COR-L47 (cell line): Measurements from ENCODE around the gene SPECC1.
"Not testable (repeated sequence)": the region's sequence is repeated elsewhere in the genome, so short reads cannot be mapped to it uniquely, and the experiment has no call there.

ENCODE experiments used
- DNase-seq: peaks from one replicate; lab custom pipeline; 2025; lab: John Stamatoyannopoulos, UW

SPECC1 gene

DNA sequence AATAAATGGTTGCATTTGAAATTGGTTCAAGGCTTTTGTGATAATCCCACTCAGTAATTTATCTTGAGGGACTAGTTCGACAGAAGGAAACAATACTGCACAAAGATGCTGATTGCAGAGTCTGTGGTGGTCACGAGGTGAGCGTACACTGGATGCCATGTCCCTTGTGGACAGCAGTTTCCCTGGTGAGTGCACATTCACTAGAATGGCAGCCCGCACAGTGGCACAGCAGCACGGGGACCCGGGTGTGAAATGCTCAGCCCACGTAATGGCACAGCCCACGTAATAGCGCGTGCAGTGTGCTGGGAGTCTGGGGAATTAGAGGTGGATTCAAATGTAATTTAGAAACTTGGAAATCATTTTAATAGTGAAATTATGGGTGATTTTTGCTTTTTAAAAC, 304.1 kb downstream of the SPECC1 start:
- DNase-seq, result no peak

DNA sequence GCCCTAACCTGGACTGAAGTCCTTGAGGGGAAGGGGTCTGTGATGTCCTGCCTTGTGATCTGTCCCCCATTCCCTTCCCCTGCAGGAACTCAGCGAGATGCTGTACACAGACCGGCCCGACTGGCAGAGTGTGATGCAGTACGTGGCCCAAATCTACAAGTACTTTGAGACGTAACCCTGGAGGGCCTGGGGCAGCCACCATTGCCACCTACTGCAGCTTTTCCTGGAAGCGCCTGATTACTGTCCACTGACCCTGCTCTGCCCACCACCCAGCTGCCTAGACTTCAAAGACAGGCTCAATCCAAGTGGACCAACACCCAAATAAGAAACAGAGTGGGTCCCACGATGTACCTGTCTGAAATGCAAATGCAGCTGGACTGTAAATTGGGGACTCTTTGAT, 304.7 kb downstream of the SPECC1 start:
- no peak for DNase-seq

DNA sequence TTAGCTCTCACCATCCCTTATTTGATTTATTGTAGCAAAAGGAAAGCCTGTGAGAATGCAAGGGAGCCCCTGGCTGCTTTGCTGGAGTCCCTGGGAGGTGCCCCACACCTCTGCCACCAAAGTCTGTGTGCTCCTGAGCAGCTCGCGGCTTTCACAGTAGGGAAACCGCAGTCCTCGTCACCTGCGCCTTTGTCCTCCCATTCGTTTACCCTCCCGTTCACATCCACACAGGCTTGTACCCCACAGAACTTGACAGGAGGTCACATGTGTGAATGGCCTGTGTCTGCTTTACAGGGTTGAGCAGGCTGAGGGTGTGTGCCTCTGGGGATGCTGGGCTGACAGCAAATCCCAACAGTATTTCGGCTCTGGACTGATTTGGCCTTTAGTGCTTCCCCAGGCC, 305.7 kb downstream of the SPECC1 start:
- DNase-seq, result no peak

DNA sequence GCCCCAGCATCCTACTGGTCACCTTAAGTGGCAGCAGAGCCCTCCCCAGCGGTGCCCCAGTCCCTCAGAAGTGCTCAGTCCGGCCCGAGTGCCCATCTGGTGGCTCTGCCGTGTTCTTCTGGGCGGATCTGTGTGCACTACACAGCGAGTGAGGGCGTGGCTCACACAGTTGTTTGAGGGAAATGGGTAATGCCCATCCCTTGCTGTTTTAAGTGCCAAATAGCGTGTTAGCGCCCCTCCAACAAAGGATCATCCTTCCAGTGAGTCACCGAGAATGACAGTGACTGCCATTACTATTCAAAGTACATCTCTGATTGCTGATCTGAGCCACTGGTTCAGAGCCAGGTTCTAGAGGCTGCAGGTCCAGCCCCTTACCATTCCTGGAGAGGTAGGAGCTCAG, 306.2 kb downstream of the SPECC1 start:
- DNase-seq, result no peak

DNA sequence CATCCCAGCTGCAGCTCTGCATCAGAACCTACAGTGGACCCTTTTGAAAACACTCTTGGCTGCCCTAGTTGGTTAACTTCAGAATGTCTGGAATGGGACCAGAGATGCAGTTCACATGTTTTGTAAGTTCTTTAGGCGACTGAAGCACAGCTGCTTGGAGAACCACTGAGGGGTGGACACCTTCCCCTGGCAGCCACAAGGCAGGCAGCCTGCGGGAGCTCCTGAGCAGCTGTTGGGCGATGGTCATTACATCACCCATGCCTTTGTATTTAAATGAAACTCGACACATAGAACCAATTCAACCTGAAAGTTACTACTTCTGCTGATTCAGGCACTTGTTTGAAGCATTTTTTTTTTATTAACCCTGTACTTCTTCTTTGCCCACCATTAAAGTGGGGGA, 306.7 kb downstream of the SPECC1 start:
- DNase-seq, result no peak

DNA sequence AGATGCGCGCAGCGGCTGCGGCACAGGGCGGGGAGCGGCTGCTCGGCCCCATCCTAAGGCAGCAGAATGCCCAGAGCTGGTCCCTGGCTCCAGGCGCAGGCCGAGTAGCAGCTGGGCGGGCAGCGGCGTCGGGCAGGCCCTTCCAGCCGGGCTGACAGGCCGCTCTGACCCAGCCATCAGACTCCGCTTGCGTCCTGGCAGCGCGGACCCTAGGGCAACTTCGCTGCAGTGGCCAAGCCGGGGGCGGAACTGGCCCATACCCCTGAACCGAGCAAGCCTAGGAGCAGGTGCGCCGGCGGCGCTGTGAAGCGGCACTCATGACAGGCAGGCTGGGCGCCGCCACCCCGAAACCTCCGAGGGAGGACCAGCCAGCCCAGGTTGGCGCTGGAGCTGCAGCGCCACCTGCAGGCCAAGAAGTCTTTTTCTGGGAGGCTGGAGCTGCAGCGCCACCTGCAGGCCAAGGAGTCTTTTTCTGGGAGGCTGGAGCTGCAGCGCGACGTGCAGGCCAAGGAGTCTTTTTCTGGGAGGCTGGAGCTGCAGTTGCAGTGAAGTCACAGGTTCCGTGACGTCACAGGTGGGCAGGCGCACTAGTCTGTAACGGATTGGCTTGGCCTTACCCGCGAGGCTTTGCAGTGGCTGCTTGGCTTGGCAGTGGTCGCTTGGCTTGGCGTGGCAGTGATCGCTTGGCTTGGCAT, 311.5 kb downstream of the SPECC1 start:
- DNase-seq, result peak; percentile 11

DNA sequence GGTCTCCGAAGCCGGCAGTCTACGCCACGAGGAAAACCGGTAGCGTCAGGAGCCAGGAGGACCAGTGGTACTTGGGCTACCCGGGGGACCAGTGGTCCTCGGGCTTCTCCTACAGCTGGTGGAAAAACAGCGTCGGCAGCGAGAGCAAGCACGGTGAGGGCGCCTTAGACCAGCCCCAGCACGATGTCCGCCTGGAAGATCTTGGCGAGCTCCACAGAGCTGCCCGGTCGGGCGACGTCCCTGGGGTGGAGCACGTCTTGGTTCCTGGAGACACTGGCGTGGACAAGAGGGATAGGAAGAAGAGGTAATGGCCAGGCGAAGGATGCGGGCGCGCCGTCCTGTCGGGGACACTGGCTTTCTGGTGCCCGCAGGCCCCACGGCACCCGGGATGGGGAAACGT, 312.2 kb downstream of the SPECC1 start:
- not testable (repeated sequence) for DNase-seq

DNA sequence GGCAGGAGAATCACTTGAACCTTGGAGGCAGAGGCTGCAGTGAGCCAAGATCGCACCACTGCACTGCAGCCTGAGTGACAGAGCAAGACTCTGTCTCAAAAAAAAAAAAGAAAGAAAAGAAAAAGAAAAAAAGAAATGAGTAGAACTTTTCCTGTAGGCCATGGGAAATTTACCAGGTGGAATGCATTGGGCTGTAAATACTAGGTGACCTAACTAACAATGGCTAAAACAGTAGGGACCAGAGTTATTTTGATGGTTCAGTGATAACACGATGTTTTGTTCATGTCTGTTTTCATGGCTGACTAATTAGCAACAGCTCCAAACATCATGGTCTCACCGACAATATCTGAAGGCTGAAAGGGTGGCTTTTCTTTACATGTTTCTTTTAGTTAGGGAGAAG, 318.6 kb downstream of the SPECC1 start:
- DNase-seq, result not testable (repeated sequence)

DNA sequence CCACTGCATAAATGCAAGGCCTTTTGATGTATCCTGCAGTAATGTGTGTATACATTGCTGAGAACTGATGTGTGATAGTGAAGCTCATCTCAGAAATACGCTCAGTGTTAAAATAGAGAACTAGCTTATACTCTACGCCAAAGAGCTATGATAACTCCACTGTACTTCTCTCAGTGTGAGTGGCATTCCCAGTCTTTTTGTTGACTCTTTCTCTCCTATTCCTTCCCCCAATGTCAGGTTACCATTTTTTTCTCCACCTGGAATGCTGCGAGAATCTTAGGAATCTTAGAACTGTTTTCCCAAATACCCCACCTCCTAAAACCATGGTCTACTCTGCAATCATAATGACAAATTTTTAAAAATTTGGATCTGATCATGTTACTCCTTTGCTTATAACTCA, 342.2 kb downstream of the SPECC1 start:
- DNase-seq, result not testable (repeated sequence)

DNA sequence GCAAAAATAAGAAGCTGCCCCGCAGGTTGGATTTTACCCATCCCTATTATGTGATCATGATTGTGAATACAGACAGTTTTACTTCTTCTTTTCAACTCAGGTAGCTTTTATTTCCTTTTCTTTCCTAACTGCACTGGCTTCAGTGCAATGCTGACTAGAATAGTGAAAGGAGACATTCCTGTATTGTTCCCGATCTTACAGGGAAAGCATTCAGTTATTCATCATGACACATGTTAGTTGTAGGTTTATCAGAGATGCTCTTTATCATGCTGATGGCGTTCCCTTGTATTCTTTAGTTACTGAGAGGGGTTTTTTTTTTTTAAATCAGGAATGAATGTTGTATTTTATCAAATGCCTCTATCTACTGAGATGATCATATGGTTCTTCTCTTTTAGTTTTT, 343.4 kb downstream of the SPECC1 start:
- not testable (repeated sequence) for DNase-seq

DNA sequence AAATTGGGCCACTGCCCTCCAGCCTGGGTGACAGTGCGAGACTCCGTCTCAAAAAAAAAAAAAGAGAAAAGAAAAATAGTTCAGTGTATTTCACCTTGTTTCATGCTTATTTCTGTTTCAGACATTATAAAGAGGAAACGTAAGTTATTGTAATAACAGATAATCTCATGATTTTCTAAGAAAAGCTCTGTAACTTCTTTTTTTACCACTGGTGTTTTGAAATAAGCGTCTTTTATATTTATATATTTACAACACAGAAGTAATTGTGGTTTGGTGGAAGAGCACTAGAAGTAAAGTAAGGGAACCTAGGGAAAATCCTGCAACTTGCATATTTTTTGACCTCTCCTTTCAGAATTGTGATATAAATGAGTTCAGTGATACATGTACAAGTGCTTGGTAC, 354.7 kb downstream of the SPECC1 start:
- not testable (repeated sequence) for DNase-seq
